Measurements from ENCODE around the gene GLYATL1.
"Not testable (repeated sequence)": the region's sequence is repeated elsewhere in the genome, so short reads cannot be mapped to it uniquely, and the experiment has no call there.

GLYATL1 gene

DNA sequence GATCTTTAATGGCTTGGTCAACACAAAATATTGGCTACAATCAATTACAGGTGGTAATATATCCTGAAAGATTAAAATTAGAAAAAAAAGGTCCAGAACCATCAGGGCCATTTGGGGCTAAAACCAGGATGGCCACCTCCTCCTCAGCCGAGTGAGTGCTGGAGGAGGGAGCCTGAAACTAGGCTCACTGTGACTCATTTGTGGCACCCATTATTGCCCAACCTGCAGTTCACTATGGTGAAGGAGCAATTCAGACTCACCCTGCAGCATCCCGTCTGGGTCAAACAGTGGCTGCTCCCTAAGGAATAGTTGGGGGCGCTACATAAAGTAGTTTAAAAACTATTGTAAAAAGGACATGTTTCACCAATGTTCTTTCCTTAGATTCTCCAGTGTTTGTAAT, 60.7 kb downstream of the GLYATL1 start:
- Histone ChIP-seq H3K27ac (replicated peaks) (no peak overlapping the region), H3K27me3 (ENCODE audit: insufficient read depth, poor library complexity, severe bottlenecking) (no peaks in the 10 kb centered on the region), H3K4me3 (replicated peaks; ENCODE audit: insufficient read depth, low read length) (no peak overlapping the region)
- TF ChIP-seq POLR2AphosphoS5 (IDR thresholded peaks at IDR 0.05; ENCODE audit: low read depth) (no peak), SPI1 (IDR thresholded peaks at IDR 0.05; ENCODE audit: borderline replicate concordance, low read depth) (no peak), GABPA (IDR thresholded peaks at IDR 0.05; ENCODE audit: low read depth) (no peak)
- TF ChIP-seq, protein P1, sequence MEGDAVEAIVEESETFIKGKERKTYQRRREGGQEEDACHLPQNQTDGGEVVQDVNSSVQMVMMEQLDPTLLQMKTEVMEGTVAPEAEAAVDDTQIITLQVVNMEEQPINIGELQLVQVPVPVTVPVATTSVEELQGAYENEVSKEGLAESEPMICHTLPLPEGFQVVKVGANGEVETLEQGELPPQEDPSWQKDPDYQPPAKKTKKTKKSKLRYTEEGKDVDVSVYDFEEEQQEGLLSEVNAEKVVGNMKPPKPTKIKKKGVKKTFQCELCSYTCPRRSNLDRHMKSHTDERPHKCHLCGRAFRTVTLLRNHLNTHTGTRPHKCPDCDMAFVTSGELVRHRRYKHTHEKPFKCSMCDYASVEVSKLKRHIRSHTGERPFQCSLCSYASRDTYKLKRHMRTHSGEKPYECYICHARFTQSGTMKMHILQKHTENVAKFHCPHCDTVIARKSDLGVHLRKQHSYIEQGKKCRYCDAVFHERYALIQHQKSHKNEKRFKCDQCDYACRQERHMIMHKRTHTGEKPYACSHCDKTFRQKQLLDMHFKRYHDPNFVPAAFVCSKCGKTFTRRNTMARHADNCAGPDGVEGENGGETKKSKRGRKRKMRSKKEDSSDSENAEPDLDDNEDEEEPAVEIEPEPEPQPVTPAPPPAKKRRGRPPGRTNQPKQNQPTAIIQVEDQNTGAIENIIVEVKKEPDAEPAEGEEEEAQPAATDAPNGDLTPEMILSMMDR (IDR thresholded peaks at IDR 0.05; ENCODE audit: insufficient read depth, low read length), result no peak
- TF ChIP-seq, protein P2, sequence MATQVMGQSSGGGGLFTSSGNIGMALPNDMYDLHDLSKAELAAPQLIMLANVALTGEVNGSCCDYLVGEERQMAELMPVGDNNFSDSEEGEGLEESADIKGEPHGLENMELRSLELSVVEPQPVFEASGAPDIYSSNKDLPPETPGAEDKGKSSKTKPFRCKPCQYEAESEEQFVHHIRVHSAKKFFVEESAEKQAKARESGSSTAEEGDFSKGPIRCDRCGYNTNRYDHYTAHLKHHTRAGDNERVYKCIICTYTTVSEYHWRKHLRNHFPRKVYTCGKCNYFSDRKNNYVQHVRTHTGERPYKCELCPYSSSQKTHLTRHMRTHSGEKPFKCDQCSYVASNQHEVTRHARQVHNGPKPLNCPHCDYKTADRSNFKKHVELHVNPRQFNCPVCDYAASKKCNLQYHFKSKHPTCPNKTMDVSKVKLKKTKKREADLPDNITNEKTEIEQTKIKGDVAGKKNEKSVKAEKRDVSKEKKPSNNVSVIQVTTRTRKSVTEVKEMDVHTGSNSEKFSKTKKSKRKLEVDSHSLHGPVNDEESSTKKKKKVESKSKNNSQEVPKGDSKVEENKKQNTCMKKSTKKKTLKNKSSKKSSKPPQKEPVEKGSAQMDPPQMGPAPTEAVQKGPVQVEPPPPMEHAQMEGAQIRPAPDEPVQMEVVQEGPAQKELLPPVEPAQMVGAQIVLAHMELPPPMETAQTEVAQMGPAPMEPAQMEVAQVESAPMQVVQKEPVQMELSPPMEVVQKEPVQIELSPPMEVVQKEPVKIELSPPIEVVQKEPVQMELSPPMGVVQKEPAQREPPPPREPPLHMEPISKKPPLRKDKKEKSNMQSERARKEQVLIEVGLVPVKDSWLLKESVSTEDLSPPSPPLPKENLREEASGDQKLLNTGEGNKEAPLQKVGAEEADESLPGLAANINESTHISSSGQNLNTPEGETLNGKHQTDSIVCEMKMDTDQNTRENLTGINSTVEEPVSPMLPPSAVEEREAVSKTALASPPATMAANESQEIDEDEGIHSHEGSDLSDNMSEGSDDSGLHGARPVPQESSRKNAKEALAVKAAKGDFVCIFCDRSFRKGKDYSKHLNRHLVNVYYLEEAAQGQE (IDR thresholded peaks at IDR 0.05; ENCODE audit: insufficient replicate concordance, low read depth), result no peak
- peak in 1 of 2 experiments; percentile 6 for DNase-seq (ENCODE audit: low read depth in 1 of 2, low spot score in 1 of 2)

DNA sequence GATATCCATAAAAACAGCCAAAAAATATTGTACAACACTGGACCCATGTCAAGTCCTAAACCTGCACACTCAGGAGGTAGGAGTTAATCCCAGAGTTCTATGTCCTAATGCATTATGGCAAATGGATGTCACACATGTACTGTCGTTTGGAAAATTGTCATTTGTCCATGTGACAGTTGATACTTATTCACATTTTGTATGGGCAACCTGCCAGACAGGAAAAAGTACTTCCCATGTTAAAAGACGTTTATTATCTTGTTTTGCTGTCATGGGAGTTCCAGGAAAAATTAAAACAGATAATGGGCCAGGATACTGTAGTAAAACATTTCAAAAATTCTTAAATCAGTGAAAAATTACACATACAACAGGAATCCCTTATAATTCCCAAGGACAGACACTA, 62.7 kb downstream of the GLYATL1 start:
- not testable (repeated sequence) for DNase-seq (ENCODE audit: low read depth in 1 of 2, low spot score in 1 of 2); H3K27me3 ChIP-seq (ENCODE audit: insufficient read depth, poor library complexity, severe bottlenecking)

More for the DNA sequence above, 62.7 kb downstream of the GLYATL1 start:
- not testable (repeated sequence) for H3K4me3 ChIP-seq (replicated peaks; ENCODE audit: insufficient read depth, low read length); H3K27ac ChIP-seq (replicated peaks)

All from HL-60 (cell line).